ENCODE measurements around the gene LECT2. TPM values are rescaled to one million over a fixed set of nuclear protein-coding genes. Genes with fewer than 3 reads are reported as not detected.

LECT2 gene
- total and polyA plus RNA-seq, 10 donors: not detected

DNA sequence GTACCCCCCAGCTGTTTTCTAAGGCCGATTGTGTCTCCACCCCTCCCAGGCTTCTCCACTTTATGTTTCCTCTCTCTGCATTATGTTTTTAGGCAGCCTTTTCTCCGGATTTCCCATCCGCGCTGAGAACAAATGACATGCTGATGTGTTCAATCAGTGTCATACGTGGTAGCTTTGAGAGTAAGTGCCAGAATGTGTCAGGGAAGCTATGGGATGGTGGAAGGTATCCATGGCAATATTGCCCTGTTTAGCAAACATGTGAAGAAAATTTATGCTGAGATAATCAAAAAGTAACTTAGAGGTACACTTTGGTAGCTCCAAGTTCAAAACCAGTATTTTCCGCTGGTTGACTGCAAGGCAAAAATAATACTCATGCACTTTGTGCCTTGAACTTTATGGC, 36.6 kb upstream of the LECT2 start:
- TF ChIP-seq POLR2A (IDR thresholded peaks at IDR 0.05): no peak
- no peak for TF ChIP-seq POLR2AphosphoS5 (IDR thresholded peaks at IDR 0.05)
- TF ChIP-seq, protein P1, sequence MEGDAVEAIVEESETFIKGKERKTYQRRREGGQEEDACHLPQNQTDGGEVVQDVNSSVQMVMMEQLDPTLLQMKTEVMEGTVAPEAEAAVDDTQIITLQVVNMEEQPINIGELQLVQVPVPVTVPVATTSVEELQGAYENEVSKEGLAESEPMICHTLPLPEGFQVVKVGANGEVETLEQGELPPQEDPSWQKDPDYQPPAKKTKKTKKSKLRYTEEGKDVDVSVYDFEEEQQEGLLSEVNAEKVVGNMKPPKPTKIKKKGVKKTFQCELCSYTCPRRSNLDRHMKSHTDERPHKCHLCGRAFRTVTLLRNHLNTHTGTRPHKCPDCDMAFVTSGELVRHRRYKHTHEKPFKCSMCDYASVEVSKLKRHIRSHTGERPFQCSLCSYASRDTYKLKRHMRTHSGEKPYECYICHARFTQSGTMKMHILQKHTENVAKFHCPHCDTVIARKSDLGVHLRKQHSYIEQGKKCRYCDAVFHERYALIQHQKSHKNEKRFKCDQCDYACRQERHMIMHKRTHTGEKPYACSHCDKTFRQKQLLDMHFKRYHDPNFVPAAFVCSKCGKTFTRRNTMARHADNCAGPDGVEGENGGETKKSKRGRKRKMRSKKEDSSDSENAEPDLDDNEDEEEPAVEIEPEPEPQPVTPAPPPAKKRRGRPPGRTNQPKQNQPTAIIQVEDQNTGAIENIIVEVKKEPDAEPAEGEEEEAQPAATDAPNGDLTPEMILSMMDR (IDR thresholded peaks at IDR 0.05 in 8 of 11, conservative IDR thresholded peaks at IDR 0.05 in 3 of 11): no peak
- H3K9me3 ChIP-seq: no peaks in the 10 kb centered on the region
- H3K27me3 ChIP-seq (replicated peaks in 1 of 7): no peaks in the 10 kb centered on the region
- no peaks in the 10 kb centered on the region for H3K4me1 ChIP-seq
- DNase-seq: no peak
- H3K36me3 ChIP-seq: no peaks in the 10 kb centered on the region
- H3K27ac ChIP-seq: no peak overlapping the region
- intact Hi-C loops (cut with DNase I; ENCODE audit: low total_unique reads): no loop called here
- WGBS, 5 donors: 70 to 83% (median 79%) methylated on average over 6 of the region's 6 CpGs
- no peak overlapping the region for H3K4me3 ChIP-seq

DNA sequence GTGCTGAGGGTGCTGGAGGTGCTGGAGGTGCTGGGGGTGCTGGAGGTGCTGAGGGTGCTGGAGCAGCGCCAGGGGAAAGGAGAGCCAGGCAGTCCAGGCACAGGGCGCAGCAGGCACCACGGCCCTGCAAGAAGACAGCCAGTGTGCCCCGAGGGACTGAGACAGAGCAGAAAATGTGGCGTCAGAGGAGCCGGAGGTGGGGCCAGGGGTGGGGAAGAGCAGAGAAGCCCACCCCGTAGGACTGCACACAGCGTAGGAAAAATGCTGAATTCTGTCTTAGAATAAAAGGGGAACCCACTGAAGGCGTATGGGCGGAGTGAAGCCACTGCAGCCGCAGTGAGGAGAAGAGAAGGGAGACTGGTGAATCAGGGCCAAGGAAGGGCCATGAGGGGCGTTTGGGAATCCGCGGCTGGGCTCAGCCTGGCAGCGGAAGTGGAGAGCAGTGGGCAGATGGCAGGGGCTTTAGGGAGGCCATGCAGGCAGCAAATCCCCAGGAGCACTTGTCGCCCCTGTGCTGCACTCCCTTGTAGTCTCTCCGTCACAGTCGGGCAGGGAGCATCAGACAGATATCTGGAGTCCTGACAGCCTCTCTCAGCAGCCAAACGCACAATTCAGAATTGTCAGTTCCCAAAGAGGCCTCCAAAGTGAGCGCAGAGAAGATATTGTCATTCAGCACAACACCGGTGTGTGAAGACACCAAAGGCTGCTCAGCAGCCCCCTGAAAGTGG, 35.9 kb upstream of the LECT2 start:
- H3K27me3 ChIP-seq (replicated peaks in 1 of 7): no peaks in the 10 kb centered on the region
- H3K9me3 ChIP-seq: no peaks in the 10 kb centered on the region
- peak in 1 of 3 donors; percentile 7 for TF ChIP-seq POLR2AphosphoS5 (IDR thresholded peaks at IDR 0.05)
- TF ChIP-seq, protein P1 (IDR thresholded peaks at IDR 0.05 in 8 of 11, conservative IDR thresholded peaks at IDR 0.05 in 3 of 11): no peak
- TF ChIP-seq POLR2A (IDR thresholded peaks at IDR 0.05): no peak
- intact Hi-C loops (cut with DNase I; ENCODE audit: low total_unique reads): no loop called here
- no peak overlapping the region for H3K4me3 ChIP-seq
- no peaks in the 10 kb centered on the region for H3K36me3 ChIP-seq
- DNase-seq: no peak
- H3K4me1 ChIP-seq: no peaks in the 10 kb centered on the region
- no peak overlapping the region for H3K27ac ChIP-seq
- WGBS, 5 donors: 63 to 82% (median 76%) methylated on average over 19 to 21 of the region's 21 CpGs

DNA sequence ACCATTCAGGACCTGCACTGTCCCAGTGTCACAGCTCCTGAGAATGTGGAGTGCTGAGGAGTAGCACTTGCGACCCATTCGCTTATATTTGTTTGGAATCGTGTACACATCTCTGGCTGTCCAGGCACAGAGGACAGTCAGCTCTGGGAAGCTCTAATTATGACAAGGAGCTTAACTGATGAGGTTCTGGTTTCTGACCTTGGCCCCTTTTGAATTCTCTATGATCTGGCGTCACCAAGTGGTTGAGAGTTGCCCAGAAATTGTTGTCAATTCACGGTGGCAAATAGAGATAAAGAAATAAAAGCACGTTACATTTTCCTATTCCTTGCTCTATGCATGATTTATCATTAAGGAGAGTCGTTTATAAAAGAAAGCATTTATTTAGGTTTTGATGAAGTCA, 34.9 kb upstream of the LECT2 start:
- WGBS, 5 donors: 73 to 86% (median 84%) methylated on average over 7 of the region's 7 CpGs
- intact Hi-C loops (cut with DNase I; ENCODE audit: low total_unique reads): no loop called here

DNA sequence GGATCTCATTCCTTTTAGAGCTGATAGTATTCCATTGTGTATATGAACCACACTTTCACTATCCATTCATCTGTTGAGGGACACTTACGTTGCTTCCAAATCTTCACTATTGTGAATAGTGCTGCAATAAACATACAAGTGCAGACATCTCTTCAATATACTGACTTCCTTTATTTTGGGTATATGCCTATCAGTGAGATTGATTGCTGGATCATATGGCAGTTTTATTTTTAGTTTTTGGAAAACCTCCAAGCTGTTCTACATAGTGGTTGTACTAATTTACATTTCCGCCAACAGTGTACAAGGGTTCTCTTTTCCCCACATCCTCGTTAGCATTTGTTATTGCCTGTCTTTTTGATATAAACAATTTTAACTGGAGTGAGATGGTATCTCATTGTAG, 33.8 kb upstream of the LECT2 start:
- Histone ChIP-seq H3K4me3 (no peak overlapping the region), H3K36me3 (no peaks in the 10 kb centered on the region), H3K27me3 (replicated peaks in 1 of 7) (no peaks in the 10 kb centered on the region), H3K4me1 (no peaks in the 10 kb centered on the region), H3K9me3 (no peaks in the 10 kb centered on the region), H3K27ac (no peak overlapping the region)
- TF ChIP-seq, protein P1 (IDR thresholded peaks at IDR 0.05 in 8 of 11, conservative IDR thresholded peaks at IDR 0.05 in 3 of 11): no peak
- no peak for TF ChIP-seq POLR2A (IDR thresholded peaks at IDR 0.05)
- no peak for TF ChIP-seq POLR2AphosphoS5 (IDR thresholded peaks at IDR 0.05)
- intact Hi-C loops (cut with DNase I; ENCODE audit: low total_unique reads): no loop called here
- no peak for DNase-seq
- WGBS, 5 donors: 71 to 80% (median 78%) methylated on average over 3 of the region's 3 CpGs

More for the DNA sequence above, 34.9 kb upstream of the LECT2 start:
- DNase-seq: no peak
- H3K9me3 ChIP-seq: no peaks in the 10 kb centered on the region
- H3K27ac ChIP-seq: no peak overlapping the region
- no peak for TF ChIP-seq POLR2AphosphoS5 (IDR thresholded peaks at IDR 0.05)
- no peak for TF ChIP-seq POLR2A (IDR thresholded peaks at IDR 0.05)
- TF ChIP-seq, protein P1 (IDR thresholded peaks at IDR 0.05 in 8 of 11, conservative IDR thresholded peaks at IDR 0.05 in 3 of 11): no peak
- no peaks in the 10 kb centered on the region for H3K27me3 ChIP-seq (replicated peaks in 1 of 7)
- H3K4me1 ChIP-seq: no peaks in the 10 kb centered on the region
- H3K36me3 ChIP-seq: no peaks in the 10 kb centered on the region
- H3K4me3 ChIP-seq: no peak overlapping the region

Measured in spleen (tissue), 11 donors.